Measurements from ENCODE around the gene LYZL1. TPM values are rescaled to one million over a fixed set of nuclear protein-coding genes. Genes with fewer than 3 reads are reported as not detected.
"Not testable (repeated sequence)": the region's sequence is repeated elsewhere in the genome, so short reads cannot be mapped to it uniquely, and the experiment has no call there.

Gene LYZL1
- total RNA-seq, 6 experiments from 2014 or later, result not detected

GRCh38 chr10:29356931-29357330, 68.1 kb downstream of the LYZL1 start:
- Histone ChIP-seq H3K4me3 (no peak overlapping the region), H3K27me3 (no peaks in the 10 kb centered on the region), H3K9me3 (no peaks in the 10 kb centered on the region), H3K4me1 (peaks cover 0 to 23% (median 6%) of the 10 kb centered on the region in 4 donors), H3K36me3 (no peaks in the 10 kb centered on the region), H3K27ac (no peak overlapping the region)
- intact Hi-C loops (cut with DNase I), result no loop called here
- WGBS (ENCODE audit: insufficient coverage, low coverage, low lambda C conversion rate, missing lambda C conversion rate), result 86% methylated on average over 2 of the region's 2 CpGs
- ATAC-seq (no peak), DNase-seq (no peak)
- TF ChIP-seq POLR2A (IDR thresholded peaks at IDR 0.05) (no peak), CTCF (IDR thresholded peaks at IDR 0.05) (no peak)

GRCh38 chr10:29358010-29358616, 69.2 kb downstream of the LYZL1 start:
- TF ChIP-seq CTCF (IDR thresholded peaks at IDR 0.05) (no peak), POLR2A (IDR thresholded peaks at IDR 0.05) (no peak)
- intact Hi-C loops (cut with DNase I), result no loop called here
- H3K9me3 ChIP-seq, result no peaks in the 10 kb centered on the region
- ATAC-seq, result peak; percentile 50 to 74 (median 69)
- no peaks in the 10 kb centered on the region for H3K36me3 ChIP-seq
- H3K4me3 ChIP-seq, result no peak overlapping the region
- H3K27ac ChIP-seq, result no peak overlapping the region
- H3K27me3 ChIP-seq, result no peaks in the 10 kb centered on the region
- DNase-seq, result no peak
- WGBS (ENCODE audit: insufficient coverage, low coverage, low lambda C conversion rate, missing lambda C conversion rate), result 59% methylated on average over 10 of the region's 12 CpGs
- H3K4me1 ChIP-seq, result peaks cover 0 to 13% (median 4%) of the 10 kb centered on the region in 4 donors

GRCh38 chr10:29360215-29360853, 71.5 kb downstream of the LYZL1 start:
- intact Hi-C loops (cut with DNase I); H3K36me3 ChIP-seq; H3K27ac ChIP-seq; H3K9me3 ChIP-seq; H3K4me1 ChIP-seq; H3K4me3 ChIP-seq; ATAC-seq; H3K27me3 ChIP-seq; DNase-seq: not testable (repeated sequence)
- 72% methylated on average over 10 of the region's 18 CpGs for WGBS (ENCODE audit: insufficient coverage, low coverage, low lambda C conversion rate, missing lambda C conversion rate)

All from right lobe of liver (tissue), 6 donors.